ENCODE measurements around the gene POLL. TPM values are rescaled to one million over a fixed set of nuclear protein-coding genes. Genes with fewer than 3 reads are reported as not detected.
"Not testable (repeated sequence)": the region's sequence is repeated elsewhere in the genome, so short reads cannot be mapped to it uniquely, and the experiment has no call there.

POLL gene
- polyA plus RNA-seq (2013, experiment 1 of 4), result 32.4 TPM
- polyA plus RNA-seq (2013, experiment 2 of 4), result 37.4 TPM
- 28.4 TPM for polyA plus RNA-seq (2013, experiment 3 of 4)
- polyA plus RNA-seq (2013, experiment 4 of 4), result 30.3 TPM

DNA sequence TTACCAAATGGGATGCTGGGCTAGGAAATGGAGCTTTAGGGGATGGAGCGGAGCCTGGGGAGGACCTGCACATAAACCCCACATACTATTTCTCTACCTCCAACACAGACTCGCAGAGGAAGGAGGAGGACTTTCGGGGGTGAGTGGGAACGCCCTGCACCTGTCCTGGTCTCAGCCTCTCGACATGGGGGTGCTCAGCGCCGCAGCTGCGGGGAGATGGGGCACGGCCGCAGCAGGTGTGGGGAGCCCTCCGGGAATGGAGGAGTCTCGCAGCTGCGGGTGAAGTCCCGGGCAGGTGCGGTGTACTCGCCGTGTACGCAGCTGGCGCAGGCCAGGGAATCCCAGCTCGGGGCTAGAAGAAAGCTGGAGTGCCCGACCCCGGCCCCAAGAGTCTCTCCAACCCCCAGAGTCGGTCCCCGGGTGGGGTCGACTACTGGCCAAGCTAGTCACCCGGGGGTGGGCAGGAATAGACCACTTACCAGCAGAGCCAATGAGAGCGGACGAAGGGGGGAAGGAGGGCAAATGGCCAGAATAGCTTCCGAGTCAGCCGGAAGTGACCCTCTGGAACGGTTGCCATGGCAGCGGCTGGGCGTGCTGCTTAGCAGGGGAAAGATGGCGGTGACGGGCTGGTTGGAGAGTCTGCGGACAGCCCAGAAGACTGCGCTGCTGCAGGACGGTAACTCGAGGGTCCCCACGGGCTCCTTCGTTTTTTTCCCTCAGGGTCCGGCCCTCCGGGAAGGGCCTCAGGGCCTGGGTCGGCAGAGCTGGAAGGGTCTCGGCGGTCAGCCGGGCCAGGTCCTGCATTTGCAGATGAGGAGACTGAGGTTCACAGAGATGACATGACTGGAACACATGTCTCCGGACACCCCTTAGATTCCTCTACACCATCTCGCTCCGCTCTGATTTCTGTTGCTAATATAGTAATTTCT is at the start of gene POLL, which contains the start of gene DPCD:
Gene POLL, minus strand, starts transcription at position 533 of the 929 bp plus-strand sequence. CDS start 897 bp downstream, outside the sequence.
Gene DPCD, plus strand, starts transcription at position 597 of the 929 bp plus-strand sequence. Its CDS starts 16 bp downstream, at position 613.
- 1% methylated on average over 49 to 50 of the region's 50 CpGs for WGBS, 2 experiments

DNA sequence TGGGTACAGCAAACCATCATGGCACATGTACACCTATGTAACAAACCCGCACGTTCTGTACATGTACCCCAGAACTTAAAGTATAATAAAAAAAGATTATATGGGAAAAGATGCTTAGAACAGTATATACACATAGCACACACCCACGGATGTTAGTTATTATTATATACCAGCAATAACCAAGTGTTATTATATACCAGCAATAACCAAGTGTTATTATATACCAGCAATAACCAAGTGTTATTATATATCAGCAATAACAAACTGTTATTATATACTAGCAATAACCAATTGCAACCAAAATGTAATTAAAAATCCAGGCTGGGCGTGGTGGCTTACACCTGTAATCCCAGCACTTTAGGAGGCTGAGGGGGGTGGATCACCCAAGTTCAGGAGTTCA is 45.5 kb upstream of the POLL start:
- not testable (repeated sequence) for H3K4me1 ChIP-seq (ENCODE audit: control insufficient read depth, insufficient read depth, low read length); H3K27me3 ChIP-seq (ENCODE audit: control insufficient read depth, insufficient read depth, low read length, poor library complexity, severe bottlenecking); H3K9me3 ChIP-seq (ENCODE audit: control insufficient read depth, low read length); H3K36me3 ChIP-seq (ENCODE audit: control insufficient read depth, insufficient read depth, low read length); H3K27ac ChIP-seq (ENCODE audit: insufficient read depth, low read depth, low read length, poor library complexity, severe bottlenecking); H3K4me3 ChIP-seq (ENCODE audit: insufficient read depth, low read depth, low read length)
- WGBS, 2 experiments, result 100% methylated on average over 1 of the region's 4 CpGs

More for the DNA sequence above, at the start of gene POLL, which contains the start of gene DPCD:
- Histone ChIP-seq H3K27ac (ENCODE audit: insufficient read depth, low read depth, low read length, poor library complexity, severe bottlenecking) (no peak within 1 kb of the TSS), H3K4me3 (ENCODE audit: insufficient read depth, low read depth, low read length) (peak within 1 kb of the TSS; percentile 94), H3K36me3 (ENCODE audit: control insufficient read depth, insufficient read depth, low read length) (no peaks in the 10 kb centered on the region), H3K9me3 (ENCODE audit: control insufficient read depth, low read length) (no peaks in the 10 kb centered on the region), H3K27me3 (ENCODE audit: control insufficient read depth, insufficient read depth, low read length, poor library complexity, severe bottlenecking) (peaks cover 1% of the 10 kb centered on the region), H3K4me1 (ENCODE audit: control insufficient read depth, insufficient read depth, low read length) (peaks cover 7% of the 10 kb centered on the region)

DNA sequence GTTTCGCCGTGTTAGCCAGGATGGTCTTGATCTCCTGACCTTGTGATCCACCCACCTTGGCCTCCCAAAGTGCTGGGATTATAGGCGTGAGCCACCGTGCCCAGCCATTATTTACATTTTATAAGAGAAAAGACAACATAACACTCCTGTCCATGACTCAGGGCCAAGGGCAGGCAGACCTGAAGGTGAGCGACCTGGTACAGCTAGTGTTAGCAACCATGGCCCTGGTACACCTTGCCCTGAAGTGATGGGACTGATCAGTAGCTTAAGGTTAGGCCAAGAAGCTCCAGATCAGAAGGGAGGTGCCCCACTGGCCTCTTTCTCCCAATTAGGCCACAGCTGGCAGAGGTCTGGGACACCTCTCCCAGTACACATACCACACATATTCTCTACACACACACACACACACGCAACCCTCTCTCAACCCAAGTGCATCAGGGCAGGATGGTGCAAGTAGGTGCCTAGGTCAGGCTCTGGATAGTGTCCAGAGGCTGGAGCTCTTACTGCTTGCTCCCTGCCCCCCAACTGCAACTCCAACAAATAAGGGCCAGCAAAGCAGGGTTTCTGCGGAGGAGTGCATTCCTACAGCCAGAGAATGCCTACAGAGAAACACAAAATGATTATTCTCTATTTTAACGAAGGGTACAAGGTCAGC is 43.9 kb upstream of the POLL start:
- Histone ChIP-seq H3K4me3 (ENCODE audit: insufficient read depth, low read depth, low read length) (no peak overlapping the region), H3K4me1 (ENCODE audit: control insufficient read depth, insufficient read depth, low read length) (peaks cover 8% of the 10 kb centered on the region), H3K36me3 (ENCODE audit: control insufficient read depth, insufficient read depth, low read length) (no peaks in the 10 kb centered on the region), H3K27ac (ENCODE audit: insufficient read depth, low read depth, low read length, poor library complexity, severe bottlenecking) (no peak overlapping the region), H3K9me3 (ENCODE audit: control insufficient read depth, low read length) (no peaks in the 10 kb centered on the region), H3K27me3 (ENCODE audit: control insufficient read depth, insufficient read depth, low read length, poor library complexity, severe bottlenecking) (no peaks in the 10 kb centered on the region)
- 94% methylated on average over 8 of the region's 8 CpGs for WGBS, 2 experiments

DNA sequence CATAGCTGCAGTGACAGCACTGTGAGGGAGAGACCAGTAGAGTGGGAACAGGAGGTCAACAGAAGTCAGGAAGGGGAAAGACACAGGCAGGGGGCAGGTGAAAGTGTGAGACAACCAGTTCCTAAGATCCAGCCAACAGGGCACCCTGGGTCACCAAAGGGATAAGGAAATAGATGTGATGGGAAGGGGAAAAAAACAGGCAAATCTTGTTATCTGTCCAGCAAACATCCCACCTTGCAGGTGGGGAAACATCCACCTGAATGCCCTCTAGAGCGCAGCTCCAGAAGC is 42.5 kb upstream of the POLL start:
- Histone ChIP-seq H3K4me3 (ENCODE audit: insufficient read depth, low read depth, low read length) (no peak overlapping the region), H3K27me3 (ENCODE audit: control insufficient read depth, insufficient read depth, low read length, poor library complexity, severe bottlenecking) (no peaks in the 10 kb centered on the region)
- 95 to 98% methylated on average over 1 of the region's 1 CpG for WGBS, 2 experiments

DNA sequence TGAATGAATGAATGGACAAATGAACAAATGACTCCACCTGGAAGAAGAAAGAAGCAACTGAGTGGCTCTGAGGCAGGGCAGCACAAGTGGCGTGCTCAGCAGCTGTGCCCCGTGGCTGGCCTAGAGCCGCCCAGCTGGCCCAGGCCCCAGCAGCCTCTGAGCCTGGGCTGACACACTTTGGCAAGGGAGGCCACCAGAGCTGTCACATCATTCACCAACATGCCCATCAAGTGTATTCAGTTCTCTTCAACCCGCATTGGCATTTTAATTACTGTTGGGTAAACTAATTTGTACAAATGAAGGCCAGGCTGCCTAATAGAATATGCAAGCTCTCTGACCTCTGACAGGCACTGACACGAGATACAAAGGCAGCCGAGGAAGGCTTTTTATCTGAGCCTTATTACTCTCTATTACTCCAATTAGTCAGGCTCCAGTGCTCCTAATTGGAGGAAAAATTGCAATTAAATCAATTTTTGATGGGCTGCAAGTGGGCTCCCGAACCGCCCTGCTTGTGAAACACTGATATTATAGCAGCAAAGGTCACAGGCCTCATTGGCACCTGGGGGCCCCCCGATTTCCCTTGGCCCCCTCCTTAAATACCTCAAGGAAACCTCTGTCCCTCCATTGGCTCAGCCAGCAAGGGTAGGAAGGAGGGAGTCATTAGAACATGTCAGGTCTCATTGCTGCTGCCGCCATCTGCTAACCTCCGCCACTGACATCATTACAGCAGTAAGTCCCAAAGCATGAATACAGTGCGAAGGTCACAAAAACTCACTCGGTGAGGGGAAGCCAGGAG is 42.0 kb upstream of the POLL start:
- H3K27ac ChIP-seq (ENCODE audit: insufficient read depth, low read depth, low read length, poor library complexity, severe bottlenecking), result no peak overlapping the region

More for the DNA sequence above, 42.5 kb upstream of the POLL start:
- Histone ChIP-seq H3K27ac (ENCODE audit: insufficient read depth, low read depth, low read length, poor library complexity, severe bottlenecking) (no peak overlapping the region), H3K36me3 (ENCODE audit: control insufficient read depth, insufficient read depth, low read length) (no peaks in the 10 kb centered on the region), H3K4me1 (ENCODE audit: control insufficient read depth, insufficient read depth, low read length) (peaks cover 8% of the 10 kb centered on the region), H3K9me3 (ENCODE audit: control insufficient read depth, low read length) (no peaks in the 10 kb centered on the region)

DNA sequence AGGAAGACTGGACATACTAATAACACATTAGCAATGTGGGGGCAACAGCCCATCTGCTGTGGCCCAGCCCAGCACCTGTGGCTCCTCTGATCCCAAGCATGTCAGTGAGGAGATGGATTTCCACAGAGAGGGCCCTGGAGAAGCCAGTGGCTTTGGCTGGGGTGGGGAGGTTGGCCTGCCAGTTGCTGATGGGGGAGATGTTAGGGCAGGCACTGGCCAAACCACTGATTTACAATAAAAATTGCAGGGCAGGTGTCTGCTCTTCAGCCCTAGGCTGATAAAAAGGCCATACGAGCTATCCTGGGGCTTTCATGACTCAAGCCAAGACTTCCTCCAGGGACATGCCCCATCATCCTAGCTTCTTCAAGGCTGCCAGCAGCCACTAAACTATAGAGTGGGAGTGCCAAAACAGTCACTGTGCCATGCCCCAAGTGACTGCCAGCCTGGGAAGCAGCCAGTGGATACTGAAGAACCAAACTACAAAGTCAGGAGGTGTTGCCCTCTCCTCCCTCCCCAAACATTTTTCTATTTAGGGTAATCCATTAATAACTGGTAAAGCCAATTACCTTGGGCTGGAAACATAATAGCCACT is 37.9 kb upstream of the POLL start:
- no peak overlapping the region for H3K27ac ChIP-seq (ENCODE audit: insufficient read depth, low read depth, low read length, poor library complexity, severe bottlenecking)
- no peaks in the 10 kb centered on the region for H3K36me3 ChIP-seq (ENCODE audit: control insufficient read depth, insufficient read depth, low read length)
- no peaks in the 10 kb centered on the region for H3K9me3 ChIP-seq (ENCODE audit: control insufficient read depth, low read length)
- H3K4me3 ChIP-seq (ENCODE audit: insufficient read depth, low read depth, low read length), result no peak overlapping the region
- no peaks in the 10 kb centered on the region for H3K27me3 ChIP-seq (ENCODE audit: control insufficient read depth, insufficient read depth, low read length, poor library complexity, severe bottlenecking)
- peaks cover 14% of the 10 kb centered on the region for H3K4me1 ChIP-seq (ENCODE audit: control insufficient read depth, insufficient read depth, low read length)
- WGBS, 2 experiments, result 86 to 94% methylated on average over 1 of the region's 1 CpG

More for the DNA sequence above, 42.0 kb upstream of the POLL start:
- Histone ChIP-seq H3K4me3 (ENCODE audit: insufficient read depth, low read depth, low read length) (no peak overlapping the region), H3K36me3 (ENCODE audit: control insufficient read depth, insufficient read depth, low read length) (no peaks in the 10 kb centered on the region), H3K4me1 (ENCODE audit: control insufficient read depth, insufficient read depth, low read length) (peaks cover 8% of the 10 kb centered on the region), H3K27me3 (ENCODE audit: control insufficient read depth, insufficient read depth, low read length, poor library complexity, severe bottlenecking) (no peaks in the 10 kb centered on the region), H3K9me3 (ENCODE audit: control insufficient read depth, low read length) (no peaks in the 10 kb centered on the region)
- WGBS, 2 experiments, result 87 to 89% methylated on average over 13 of the region's 13 CpGs

DNA sequence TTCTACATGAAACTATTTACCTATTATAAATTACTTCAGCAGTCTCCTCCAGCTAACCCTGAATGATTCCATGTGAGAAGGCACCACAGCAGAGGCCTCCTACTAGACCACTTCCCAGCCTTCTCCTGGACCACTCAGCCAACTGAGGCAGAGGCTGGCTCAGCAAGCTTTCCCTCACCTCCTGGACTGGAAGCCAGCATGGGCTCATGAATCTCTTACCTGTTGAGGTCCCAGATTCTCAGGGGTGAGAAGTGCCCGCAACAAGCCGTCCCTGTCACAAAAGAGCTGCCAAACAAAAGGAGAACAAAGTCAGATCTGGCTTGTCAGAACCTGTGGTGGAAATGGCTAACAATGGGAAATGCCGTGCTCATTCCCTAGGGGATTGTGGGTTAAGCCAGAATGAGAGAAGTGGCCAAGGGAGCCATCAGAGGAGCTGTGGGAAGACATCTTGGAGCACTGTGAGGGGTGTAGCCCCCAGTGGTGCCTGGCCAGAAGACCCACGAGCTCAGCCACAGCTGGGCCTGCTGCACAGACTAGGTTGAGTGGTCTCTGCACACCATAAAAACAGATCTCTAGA is 36.6 kb upstream of the POLL start:
- Histone ChIP-seq H3K27me3 (ENCODE audit: control insufficient read depth, insufficient read depth, low read length, poor library complexity, severe bottlenecking) (no peaks in the 10 kb centered on the region), H3K9me3 (ENCODE audit: control insufficient read depth, low read length) (no peaks in the 10 kb centered on the region), H3K4me3 (ENCODE audit: insufficient read depth, low read depth, low read length) (no peak overlapping the region)

DNA sequence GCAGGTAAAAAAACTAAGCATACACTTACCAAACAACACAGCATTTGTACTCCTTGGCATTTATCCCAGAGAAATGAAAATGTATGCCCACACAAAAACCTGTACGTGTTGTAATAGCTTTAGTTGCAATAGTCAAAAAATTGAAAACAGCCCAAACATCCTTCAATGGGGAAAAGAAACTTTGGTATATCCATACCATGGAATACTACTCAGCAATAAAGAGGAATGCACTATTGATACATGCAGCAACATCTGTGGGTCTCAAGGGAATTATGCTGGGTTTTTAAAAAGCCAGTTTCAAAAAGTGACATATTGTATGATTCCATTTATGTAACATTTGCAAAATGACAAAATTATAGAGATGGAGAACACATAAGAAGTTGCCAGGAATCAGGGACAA is 35.5 kb upstream of the POLL start:
- 95 to 100% methylated on average over 1 of the region's 1 CpG for WGBS, 2 experiments
- Histone ChIP-seq H3K27me3 (ENCODE audit: control insufficient read depth, insufficient read depth, low read length, poor library complexity, severe bottlenecking) (no peaks in the 10 kb centered on the region), H3K4me1 (ENCODE audit: control insufficient read depth, insufficient read depth, low read length) (peaks cover 10% of the 10 kb centered on the region), H3K9me3 (ENCODE audit: control insufficient read depth, low read length) (no peaks in the 10 kb centered on the region), H3K36me3 (ENCODE audit: control insufficient read depth, insufficient read depth, low read length) (no peaks in the 10 kb centered on the region), H3K27ac (ENCODE audit: insufficient read depth, low read depth, low read length, poor library complexity, severe bottlenecking) (no peak overlapping the region), H3K4me3 (ENCODE audit: insufficient read depth, low read depth, low read length) (no peak overlapping the region)

More for the DNA sequence above, 36.6 kb upstream of the POLL start:
- no peaks in the 10 kb centered on the region for H3K36me3 ChIP-seq (ENCODE audit: control insufficient read depth, insufficient read depth, low read length)
- H3K27ac ChIP-seq (ENCODE audit: insufficient read depth, low read depth, low read length, poor library complexity, severe bottlenecking), result no peak overlapping the region
- 85 to 86% methylated on average over 4 of the region's 4 CpGs for whole genome bisulfite sequencing, 2 experiments
- H3K4me1 ChIP-seq (ENCODE audit: control insufficient read depth, insufficient read depth, low read length), result peaks cover 9% of the 10 kb centered on the region

DNA sequence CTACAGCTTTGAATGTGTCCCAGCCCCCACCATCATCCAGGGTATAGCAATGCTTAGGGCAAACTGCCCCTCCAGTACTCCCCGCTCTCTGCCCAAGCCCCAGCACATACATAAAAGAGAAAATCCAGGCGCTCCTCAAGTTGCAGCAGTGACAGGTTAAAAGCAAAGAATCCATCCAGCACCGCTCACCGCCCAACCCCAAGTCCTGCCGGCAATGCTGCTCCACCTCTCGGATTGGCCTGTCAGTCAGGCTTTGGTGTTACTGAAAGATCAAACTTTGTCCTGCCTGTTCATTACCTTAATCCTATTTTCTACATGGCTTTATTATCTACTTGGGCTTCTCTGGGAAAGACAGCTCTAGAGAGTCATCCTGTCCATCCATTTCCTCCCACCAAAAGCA is 31.9 kb upstream of the POLL start:
- no peaks in the 10 kb centered on the region for H3K36me3 ChIP-seq (ENCODE audit: control insufficient read depth, insufficient read depth, low read length)
- peaks cover 11% of the 10 kb centered on the region for H3K27me3 ChIP-seq (ENCODE audit: control insufficient read depth, insufficient read depth, low read length, poor library complexity, severe bottlenecking)
- no peaks in the 10 kb centered on the region for H3K9me3 ChIP-seq (ENCODE audit: control insufficient read depth, low read length)
- H3K27ac ChIP-seq (ENCODE audit: insufficient read depth, low read depth, low read length, poor library complexity, severe bottlenecking), result no peak overlapping the region
- peaks cover 27% of the 10 kb centered on the region for H3K4me1 ChIP-seq (ENCODE audit: control insufficient read depth, insufficient read depth, low read length)
- WGBS, 2 experiments, result 62 to 68% methylated on average over 6 of the region's 6 CpGs
- H3K4me3 ChIP-seq (ENCODE audit: insufficient read depth, low read depth, low read length), result no peak overlapping the region

Measured in ectodermal cell (in vitro differentiated cells).